ENCODE data around the gene GPR87.

GRCh38 chr3:151289445-151289844, 27.2 kb downstream of the GPR87 start:
- TF ChIP-seq SMAD3 (CRISPR knock-in tag; conservative IDR thresholded peaks at IDR 0.05) (no peak), GABPA (tag; conservative IDR thresholded peaks at IDR 0.05; ENCODE audit: low read depth) (no peak), SP1 (CRISPR knock-in tag; IDR thresholded peaks at IDR 0.05) (no peak), SMARCB1 (IDR thresholded peaks at IDR 0.05; ENCODE audit: insufficient read length, low read depth) (no peak), ZNF592 (IDR thresholded peaks at IDR 0.05) (no peak), NKRF (IDR thresholded peaks at IDR 0.05; ENCODE audit: borderline replicate concordance) (no peak), SMC3 (conservative IDR thresholded peaks at IDR 0.05; ENCODE audit: insufficient read depth, low read depth, low read length) (no peak), ELF4 (CRISPR knock-in tag; IDR thresholded peaks at IDR 0.05) (no peak), CTCF (IDR thresholded peaks at IDR 0.05 in 2 of 3, conservative IDR thresholded peaks at IDR 0.05 in 1 of 3; ENCODE audit: insufficient read depth in 2 of 3, low read depth in 1 of 3, low read length in 3 of 3) (no peak), YBX1 (IDR thresholded peaks at IDR 0.05) (no peak), EP300 (IDR thresholded peaks at IDR 0.05; ENCODE audit: low read length) (no peak), CBX1 (IDR thresholded peaks at IDR 0.05; ENCODE audit: low read depth) (no peak), MEF2A (IDR thresholded peaks at IDR 0.05; ENCODE audit: control insufficient read depth, low read depth, low read length) (no peak)

All from K562 (cell line).